NCI-H1092 treated with DMSO at 0.1 percent for 48 hours (cell line): ENCODE results near the gene PGGHG.

Source experiments
- DNase-seq: peaks from one replicate; lab custom pipeline; 2025; lab: John Stamatoyannopoulos, UW

Gene PGGHG

GRCh38 chr11:269146-269890 lies 19.6 kb upstream of the PGGHG start:
- no peak for DNase-seq

DNA sequence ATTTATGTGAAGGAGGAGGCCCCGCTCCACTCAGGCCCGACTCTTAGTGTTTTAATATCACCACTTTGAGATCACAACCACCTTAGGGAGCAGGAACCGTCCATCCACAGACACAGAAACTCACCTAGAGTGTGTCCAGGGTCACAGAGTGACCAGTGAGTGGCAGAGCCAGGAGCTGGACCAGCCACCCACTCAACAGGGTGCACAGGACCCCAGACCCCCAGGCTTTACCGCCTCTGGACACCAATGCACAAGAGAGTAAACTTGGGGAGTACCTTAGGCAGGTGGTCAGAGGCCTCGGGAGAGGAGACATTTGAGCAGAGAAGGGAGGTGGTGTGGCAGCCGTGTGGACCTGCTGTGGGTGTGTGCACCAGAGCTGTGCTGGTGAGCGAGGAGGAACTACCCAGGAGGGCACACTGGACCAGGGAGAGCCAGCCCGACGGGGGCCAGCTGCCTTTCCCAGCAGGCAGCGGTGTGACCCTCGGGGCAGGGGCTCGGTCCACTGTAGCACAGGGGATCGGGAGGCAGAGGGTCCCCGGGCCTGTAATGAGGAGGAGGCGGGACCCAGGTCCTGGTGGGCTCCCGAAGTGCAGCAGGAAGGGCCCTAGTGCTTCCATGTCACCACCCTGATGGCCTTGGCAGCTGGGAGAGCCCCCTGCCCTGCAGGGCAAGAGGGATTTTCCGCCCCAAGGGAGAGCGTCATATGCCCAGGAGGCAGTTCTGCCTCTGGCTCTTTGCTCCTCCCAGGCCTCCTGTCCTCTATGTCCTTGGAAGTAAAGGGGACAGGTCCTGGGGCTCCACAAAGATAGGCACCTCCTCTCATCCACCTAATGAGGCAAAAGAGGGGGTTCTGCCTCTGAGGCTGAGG lies 18.2 kb upstream of the PGGHG start:
- no peak for DNase-seq

DNA sequence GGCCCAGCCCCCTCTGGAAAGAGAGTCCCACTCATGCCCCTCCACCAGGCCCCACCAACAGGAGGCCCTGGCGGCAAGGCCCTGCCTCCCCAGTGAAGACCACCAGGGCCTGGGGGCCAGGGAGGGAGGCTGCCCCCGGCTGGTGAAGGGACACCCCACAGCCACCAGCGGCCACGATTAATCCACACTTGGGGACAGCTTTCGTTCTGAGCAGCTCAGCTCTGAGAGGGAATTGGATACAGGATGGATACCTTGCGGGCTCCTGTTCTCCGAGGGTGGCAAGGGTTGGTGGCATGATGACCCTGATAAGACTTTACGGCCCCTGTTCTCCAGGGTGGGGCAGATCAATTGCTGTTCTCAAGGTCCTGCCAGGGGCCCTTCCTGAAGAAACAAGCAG lies 17.6 kb upstream of the PGGHG start:
- no peak for DNase-seq

GRCh38 chr11:272195-272930 lies 16.6 kb upstream of the PGGHG start:
- no peak for DNase-seq

DNA sequence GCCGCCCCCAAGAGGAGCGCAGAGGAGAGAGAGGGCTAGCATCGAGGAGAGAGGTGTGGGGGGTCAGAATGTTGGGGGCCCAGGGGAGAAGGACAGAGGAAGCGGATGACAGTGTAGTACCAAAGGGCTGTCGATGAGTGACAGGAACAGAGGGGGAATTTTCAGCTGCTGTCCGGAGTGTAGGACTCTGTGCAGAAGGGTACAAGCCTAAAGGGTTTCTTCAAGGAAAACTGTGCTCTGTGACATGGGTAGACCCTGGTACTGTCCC lies 16.1 kb upstream of the PGGHG start:
- no peak for DNase-seq

DNA sequence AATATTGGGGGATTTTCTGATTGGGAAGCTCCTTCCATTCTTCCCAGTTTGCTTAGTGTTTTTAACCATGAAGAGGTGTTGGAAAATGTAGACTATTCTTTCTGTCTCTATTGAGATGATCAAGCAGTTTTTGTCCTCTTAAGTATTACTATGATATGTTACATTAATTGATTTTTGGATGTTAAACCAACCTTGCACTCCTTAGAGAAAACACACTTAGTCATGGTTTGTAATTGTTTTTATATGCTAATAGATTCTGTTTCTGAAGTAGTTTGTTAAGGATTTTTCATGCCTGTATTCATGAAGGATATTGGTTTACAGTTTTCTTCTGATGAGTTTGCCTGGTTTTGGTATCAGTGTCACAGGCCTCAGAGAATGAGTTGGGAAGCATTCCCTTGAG lies 12.7 kb upstream of the PGGHG start:
- DNase-seq = no peak

DNA sequence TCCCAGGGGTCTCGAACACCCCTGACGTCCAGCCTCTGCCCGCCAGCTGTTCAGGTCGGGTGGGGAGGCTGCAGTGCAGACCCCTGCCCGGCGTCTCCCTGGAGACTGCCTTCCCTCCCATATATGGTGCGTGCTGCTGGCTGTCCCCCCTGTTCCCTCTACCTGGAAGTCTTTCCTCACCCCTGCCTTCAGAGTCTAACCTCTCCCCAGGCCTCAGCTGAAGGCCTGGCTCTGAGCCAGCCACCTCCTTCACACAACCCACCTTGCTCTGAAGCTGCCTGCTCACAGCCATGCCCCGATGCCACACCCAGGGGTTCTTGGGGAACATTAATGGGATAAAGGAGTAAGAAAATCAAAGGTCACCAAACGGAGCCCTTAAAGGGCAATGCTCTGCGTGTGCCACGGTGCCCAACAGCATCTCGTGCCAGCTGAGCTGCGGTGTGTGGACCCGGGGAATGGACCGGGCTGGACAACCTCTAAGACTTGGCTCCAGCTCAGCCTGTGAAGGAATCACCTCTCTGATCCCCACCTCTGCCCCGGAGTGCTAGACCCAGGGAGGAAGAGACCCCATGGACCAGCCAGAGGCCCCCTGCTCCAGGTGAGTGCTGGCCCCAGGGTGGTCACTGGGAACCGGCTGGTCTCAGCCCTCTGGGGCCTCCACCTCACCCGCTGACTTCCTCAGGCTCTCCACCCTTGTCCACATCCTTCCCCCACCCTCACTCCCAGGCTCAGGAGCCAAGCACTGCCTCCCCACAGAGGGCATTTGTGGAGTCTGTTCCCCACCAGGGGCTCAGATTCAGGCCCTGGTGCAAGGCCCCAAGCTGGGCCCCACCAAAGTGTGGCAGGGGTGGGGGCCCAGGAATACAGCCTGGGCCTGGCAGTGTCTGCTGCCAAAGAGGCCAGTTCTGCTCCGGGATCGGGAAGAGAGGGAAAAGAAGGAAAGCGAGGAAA lies 10.7 kb upstream of the PGGHG start, which contains the start of gene NLRP6:
Gene NLRP6 (plus strand): TSS at position 407 of the 951 bp plus-strand sequence. CDS start 163 bp downstream, at position 570.
- DNase-seq = no peak

DNA sequence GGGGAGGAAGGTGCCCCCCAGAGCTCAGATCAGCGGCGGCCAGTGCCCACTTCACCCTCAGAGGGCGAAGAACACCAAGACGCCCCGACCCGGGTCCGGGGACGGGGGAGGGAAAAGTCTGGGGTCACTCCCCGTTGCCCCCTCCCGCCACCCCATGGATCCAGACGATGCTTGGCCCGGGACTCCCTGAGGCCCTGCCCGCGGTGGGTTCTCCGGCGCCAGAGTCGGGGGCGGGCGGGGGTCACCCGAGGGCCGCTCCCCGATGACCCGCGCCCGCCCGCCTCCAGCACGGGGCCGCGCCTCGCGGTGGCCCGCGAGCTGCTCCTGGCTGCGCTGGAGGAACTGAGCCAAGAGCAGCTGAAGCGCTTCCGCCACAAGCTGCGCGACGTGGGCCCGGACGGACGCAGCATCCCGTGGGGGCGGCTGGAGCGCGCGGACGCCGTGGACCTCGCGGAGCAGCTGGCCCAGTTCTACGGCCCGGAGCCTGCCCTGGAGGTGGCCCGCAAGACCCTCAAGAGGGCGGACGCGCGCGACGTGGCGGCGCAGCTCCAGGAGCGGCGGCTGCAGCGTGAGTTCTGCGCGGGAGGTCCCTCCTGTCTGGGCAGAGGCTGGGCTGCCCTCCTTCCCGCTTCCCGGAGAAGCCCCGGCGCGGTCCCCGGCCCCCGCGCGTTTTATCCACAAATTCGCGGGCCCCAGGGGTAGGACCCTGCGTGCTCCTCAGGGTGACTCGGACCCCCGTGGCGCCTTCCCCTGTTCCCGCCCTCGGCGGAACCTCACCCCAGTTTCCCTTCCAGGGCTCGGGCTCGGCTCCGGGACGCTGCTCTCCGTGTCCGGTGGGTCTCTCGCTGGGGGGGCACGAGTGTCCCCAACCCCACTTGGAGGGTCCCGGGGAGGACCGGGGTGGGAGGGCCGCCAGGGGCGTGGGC lies 9.6 kb upstream of the PGGHG start:
- no peak for DNase-seq

- DNase-seq = no peak
Measured at GRCh38 chr11:279966-280705, 8.8 kb upstream of the PGGHG start.

GRCh38 chr11:280706-281485 lies 8.0 kb upstream of the PGGHG start:
- DNase-seq = no peak

DNA sequence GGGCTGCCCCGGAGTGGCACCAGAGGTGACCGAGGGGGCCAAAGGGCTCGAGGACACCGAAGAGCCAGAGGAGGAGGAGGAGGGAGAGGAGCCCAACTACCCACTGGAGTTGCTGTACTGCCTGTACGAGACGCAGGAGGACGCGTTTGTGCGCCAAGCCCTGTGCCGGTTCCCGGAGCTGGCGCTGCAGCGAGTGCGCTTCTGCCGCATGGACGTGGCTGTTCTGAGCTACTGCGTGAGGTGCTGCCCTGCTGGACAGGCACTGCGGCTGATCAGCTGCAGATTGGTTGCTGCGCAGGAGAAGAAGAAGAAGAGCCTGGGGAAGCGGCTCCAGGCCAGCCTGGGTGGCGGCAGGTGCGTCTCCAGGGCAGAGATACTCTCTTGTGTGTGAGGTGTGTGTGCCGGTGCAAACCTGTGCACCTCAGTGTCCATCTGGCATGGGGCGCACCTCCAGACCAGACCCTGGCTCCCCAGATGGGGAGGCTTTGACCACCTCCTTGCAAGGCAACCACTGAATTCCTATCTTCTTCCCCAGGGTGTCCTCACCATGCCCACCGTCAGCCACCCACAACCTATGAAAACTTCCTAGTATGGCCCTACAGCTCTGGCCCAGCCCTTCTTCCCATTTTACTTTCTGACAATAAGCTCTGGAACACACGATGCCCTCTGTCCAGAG lies 7.3 kb upstream of the PGGHG start:
- DNase-seq = no peak

DNA sequence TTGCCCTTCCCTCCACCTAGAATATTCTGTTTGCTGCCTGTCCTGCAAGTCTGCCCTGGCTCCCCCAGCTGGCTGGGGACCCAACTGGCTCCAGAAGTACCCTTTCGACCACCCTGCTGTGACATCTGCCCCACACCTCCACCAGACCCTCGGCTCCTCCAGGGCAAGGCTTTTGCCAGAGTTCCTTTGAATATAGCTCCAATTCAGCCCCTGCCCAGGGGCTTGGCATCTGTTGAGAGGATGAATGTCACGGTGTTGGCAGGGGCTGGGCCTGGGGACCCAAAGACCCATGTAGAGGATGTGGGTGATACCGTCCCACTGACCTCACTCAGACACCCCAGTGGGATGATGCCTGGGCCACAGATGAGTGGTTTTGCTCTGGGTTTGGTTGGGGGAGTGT lies 6.8 kb upstream of the PGGHG start:
- DNase-seq = no peak

DNA sequence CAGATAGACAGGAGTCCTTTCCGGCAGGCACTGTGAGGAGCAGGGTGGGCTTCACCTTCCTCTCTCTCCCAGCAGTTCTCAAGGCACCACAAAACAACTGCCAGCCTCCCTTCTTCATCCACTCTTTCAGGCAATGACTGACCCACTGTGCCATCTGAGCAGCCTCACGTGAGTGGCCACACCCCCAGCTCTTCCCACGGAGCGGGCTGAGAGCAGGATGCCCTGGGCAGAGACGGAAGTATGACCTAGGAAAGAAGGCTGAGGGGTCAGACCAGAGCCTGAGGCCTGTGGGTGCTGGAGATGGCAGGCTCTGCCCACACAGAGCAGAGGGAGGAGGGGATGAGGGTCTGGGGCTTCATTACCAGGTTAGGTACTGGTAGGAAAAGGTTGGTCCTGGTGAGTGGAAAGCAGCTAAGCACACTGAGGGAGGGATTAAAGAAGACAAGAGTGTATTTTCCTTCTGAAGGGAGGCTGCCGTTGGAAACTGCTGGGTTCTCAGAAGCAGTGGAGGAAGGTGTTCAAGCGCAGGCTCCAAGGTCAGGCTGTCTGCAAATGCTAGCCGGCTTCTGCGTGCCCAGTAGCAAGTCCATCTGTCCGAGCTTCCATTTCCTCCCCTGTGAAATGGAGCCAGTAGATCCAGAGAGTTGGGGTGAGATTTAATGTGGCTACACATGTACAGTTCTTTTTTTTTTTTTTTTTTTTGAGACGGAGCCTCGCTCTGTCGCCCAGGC lies 6.1 kb upstream of the PGGHG start:
- DNase-seq = no peak

DNA sequence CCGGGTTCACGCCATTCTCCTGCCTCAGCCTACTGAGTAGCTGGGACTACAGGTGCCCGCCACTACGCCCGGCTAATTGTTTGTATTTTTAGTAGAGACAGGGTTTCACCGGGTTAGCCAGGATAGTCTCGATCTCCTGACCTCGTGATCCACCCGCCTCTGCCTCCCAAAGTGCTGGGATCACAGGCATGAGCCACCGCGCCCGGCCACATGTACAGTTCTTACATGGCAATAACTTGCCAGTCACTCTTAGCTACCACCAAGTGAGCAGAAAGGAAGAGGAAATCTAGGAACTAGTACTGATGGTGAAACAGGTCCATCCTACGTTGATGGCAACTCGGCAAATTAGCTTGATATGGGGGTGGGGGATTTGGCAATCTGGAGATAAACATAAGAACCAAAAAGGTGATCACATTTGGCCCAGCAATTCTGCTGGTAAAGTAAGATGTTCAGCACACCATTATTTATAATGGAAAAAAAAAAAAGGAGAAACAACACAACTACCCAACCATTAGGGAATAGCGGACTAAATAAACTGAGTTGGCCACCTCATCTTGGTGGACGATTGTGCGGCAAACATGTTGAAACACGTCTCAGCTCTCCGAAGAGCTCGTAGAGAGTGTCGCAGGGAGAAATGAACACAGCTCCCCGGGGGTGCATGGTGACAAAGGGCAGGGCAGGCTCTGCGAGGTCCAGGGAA lies 5.4 kb upstream of the PGGHG start:
- no peak for DNase-seq

- no peak for DNase-seq
Measured at GRCh38 chr11:284105-285020, 4.6 kb upstream of the PGGHG start.
